HepG2 (cell line): ENCODE results near the gene MLXIPL. TPM values are rescaled to one million over a fixed set of nuclear protein-coding genes. Genes with fewer than 3 reads are reported as not detected.
A peak's percentile ranks its signal among the peaks of the same experiment; 100 is the strongest.

ENCODE experiments used
- ATAC-seq: fragments of 200-7000 bp; cut with Tn5 transposase; 3 replicates; pipeline ENCODE4 v1.9.1; 2020; ENCODE audit warnings: mild to moderate bottlenecking, moderate library complexity
- BruUV-seq: library from RNA; stranded (reverse); fragments of 400-500 nt; replicated peaks from 2 replicates; lab custom pipeline; 2021; lab: Mats Ljungman, UMichigan
- CTCF ChIA-PET: fragments of 300-600 bp; formaldehyde crosslinking; extraction: SDS; loops from one replicate; lab custom pipeline; 2021; ENCODE audit warnings: low total read pairs, inconsistent platforms, low intra/inter-chr PET ratio; lab: Yijun Ruan, JAX
- POLR2A ChIA-PET: fragments of 350-600 bp; sonication (Branson Sonifier 250); formaldehyde crosslinking; loops from one replicate; lab custom pipeline; 2020; ENCODE audit warnings: antibody characterized with exemption, inconsistent platforms; lab: Yijun Ruan, JAX
- DNase-seq: peaks from one replicate; pipeline ENCODE4 v3.0.0-alpha.2; 2015; ENCODE audit warnings: low spot score
- FAIRE-seq: peaks from 3 replicates; lab custom pipeline; 2011; peaks lifted over from hg19 to GRCh38; lab: Jason Lieb, UNC
- H2AFZ ChIP-seq: one replicate; pipeline ENCODE4 v1.6.1; 2011; ENCODE audit warnings: low read length, inconsistent platforms
- H3K27ac ChIP-seq: fragments of 300-600 bp; 3 replicates; pipeline ENCODE4 v1.8.0; 2011; ENCODE audit warnings: mixed run types, mild to moderate bottlenecking, mixed read lengths, low read length, inconsistent platforms; ENCODE audit not compliant: insufficient read depth; ENCODE audit errors: extremely low read length
- H3K27me3 ChIP-seq, 2 experiments: fragments of 200-600 bp in 1 of 2; 2 replicates in 1 of 2; 3 replicates in 1 of 2; pipeline versions ENCODE4 v1.6.0 to v1.8.0; 2011; ENCODE audit warnings: low read length in 2 of 2, mild to moderate bottlenecking in 2 of 2, moderate library complexity in 2 of 2, inconsistent platforms in 1 of 2; ENCODE audit not compliant: insufficient read depth in 2 of 2, control insufficient read depth in 1 of 2
- H3K36me3 ChIP-seq, 2 experiments: fragments of 200-600 bp in 1 of 2; replicated peaks in 1 of 2; 2 replicates in 1 of 2; 3 replicates in 1 of 2; pipeline versions ENCODE4 v1.5.1 to v1.8.0; 2011; ENCODE audit warnings: low read length in 2 of 2, inconsistent platforms in 1 of 2; ENCODE audit not compliant: insufficient read depth in 2 of 2, control insufficient read depth in 1 of 2
- H3K4me1 ChIP-seq: 2 replicates; pipeline ENCODE4 v1.5.1; 2012; ENCODE audit warnings: low read length, inconsistent platforms; ENCODE audit not compliant: insufficient read depth
- H3K4me2 ChIP-seq: 2 replicates; pipeline ENCODE4 v1.6.0; 2011; ENCODE audit warnings: low read depth, low read length, inconsistent platforms
- H3K4me3 ChIP-seq, 3 experiments: fragments of 200-600 bp in 1 of 3; sonication (generic), shearing (Covaris generic) in 1 of 3; replicated peaks in 1 of 3; 2 replicates each; pipeline ENCODE4 v1.5.1; 2011 to 2016; ENCODE audit warnings: low read length in 3 of 3, inconsistent platforms in 2 of 3, low read depth in 2 of 3, mild to moderate bottlenecking in 2 of 3, control low read depth in 1 of 3, mixed read lengths in 1 of 3; ENCODE audit not compliant: insufficient read depth in 1 of 3
- H3K79me2 ChIP-seq: one replicate; pipeline ENCODE4 v1.6.1; 2011; ENCODE audit warnings: low read length, inconsistent platforms; ENCODE audit not compliant: insufficient read depth
- H3K9ac ChIP-seq: 2 replicates; pipeline ENCODE4 v1.6.0; 2011; ENCODE audit warnings: mild to moderate bottlenecking, low read depth, low read length, inconsistent platforms; ENCODE audit not compliant: insufficient read depth
- H3K9me3 ChIP-seq: 2 replicates; pipeline ENCODE4 v1.5.1; 2012; ENCODE audit warnings: mild to moderate bottlenecking, low read length
- H4K20me1 ChIP-seq: 2 replicates; pipeline ENCODE4 v1.6.0; 2011; ENCODE audit warnings: inconsistent platforms, mild to moderate bottlenecking, low read length, moderate library complexity; ENCODE audit not compliant: insufficient read depth
- ARID2 ChIP-seq: sonication (generic); formaldehyde crosslinking; IDR thresholded peaks from 2 replicates; pipeline ENCODE4 v1.8.1; 2022; ENCODE audit warnings: mild to moderate bottlenecking, missing genetic modification reagents, borderline replicate concordance
- HNF4A ChIP-seq: sonication (generic); formaldehyde crosslinking; IDR thresholded peaks from 2 replicates; pipeline ENCODE4 v1.4.0; 2020; ENCODE audit warnings: missing genetic modification reagents
- HNF4G ChIP-seq, 2 experiments: sonication (generic) in 1 of 2; formaldehyde crosslinking in 1 of 2; IDR thresholded peaks; 2 replicates each; pipeline versions ENCODE4 v1.4.0 to v1.6.1; 2011 to 2020; ENCODE audit warnings: borderline replicate concordance in 2 of 2, low read depth in 2 of 2, mild to moderate bottlenecking in 2 of 2, low read length in 1 of 2, missing genetic modification reagents in 1 of 2, moderate library complexity in 1 of 2
- TBX2 ChIP-seq: sonication (generic); formaldehyde crosslinking; IDR thresholded peaks from 2 replicates; pipeline ENCODE4 v1.5.0; 2020; ENCODE audit warnings: missing genetic modification reagents, mild to moderate bottlenecking, borderline replicate concordance
- ZNF619 ChIP-seq: sonication (generic); formaldehyde crosslinking; IDR thresholded peaks from 2 replicates; pipeline ENCODE4 v1.4.0; 2020; ENCODE audit warnings: mild to moderate bottlenecking, missing genetic modification reagents
- WGBS: methylation state at CpG from one replicate; pipeline ENCODE4 v1.1.6; 2017; ENCODE audit warnings: low lambda C conversion rate; 5-methylcytosine and 5-hydroxymethylcytosine counted together
- in situ Hi-C: cut with HindIII; loops from 2 replicates; pipeline ENCODE4 v1.10.0; 2017; ENCODE audit warnings: low pct_unique_long_range_greater_than_20kb; ENCODE audit not compliant: extremely low pct_ligation_motif_present
- intact Hi-C: fragments of 100-400 bp; cut with micrococcal nuclease; formaldehyde crosslinking; loops from one replicate; pipeline ENCODE4 v1.10.0; 2022; ENCODE audit not compliant: unreplicated experiment
- polyA plus RNA-seq, 8 experiments: library from polyadenylated mRNA; depleted of rRNA in 3 of 8; stranded (reverse) in 7 of 8; unstranded in 1 of 8; fragments of >200 nt; fragmentation: Illumina TruSeq in 4 of 8; extraction: Trizol in 4 of 8; gene quantifications; 2 replicates each; pipeline versions ENCODE4 v1.2.1 to v1.2.3, GENCODE V29; 2011 to 2016; ENCODE audit warnings: low read depth in 4 of 8, missing spikeins in 1 of 8, mixed read lengths in 1 of 8; ENCODE audit not compliant: insufficient read depth in 1 of 8
- total RNA-seq, 5 experiments: library from RNA; depleted of rRNA; stranded (reverse); fragments of >200 nt; fragmentation: Illumina TruSeq; extraction: Trizol; gene quantifications; 2 replicates each; pipeline ENCODE4 v1.2.3, GENCODE V29; 2016; ENCODE audit warnings: low read depth in 1 of 5
- TF ChIP-seq, protein P1 (sequence below): sonication (generic); formaldehyde crosslinking; IDR thresholded peaks from 2 replicates; pipeline ENCODE4 v1.8.0; 2023; ENCODE audit warnings: mild to moderate bottlenecking, missing genetic modification reagents

Gene MLXIPL
- total and polyA plus RNA-seq, 2 of the 13 experiments (the other 11 are each of a cell fraction or from before 2014, with no cell fraction given), result 51.6 to 60.1 TPM

DNA sequence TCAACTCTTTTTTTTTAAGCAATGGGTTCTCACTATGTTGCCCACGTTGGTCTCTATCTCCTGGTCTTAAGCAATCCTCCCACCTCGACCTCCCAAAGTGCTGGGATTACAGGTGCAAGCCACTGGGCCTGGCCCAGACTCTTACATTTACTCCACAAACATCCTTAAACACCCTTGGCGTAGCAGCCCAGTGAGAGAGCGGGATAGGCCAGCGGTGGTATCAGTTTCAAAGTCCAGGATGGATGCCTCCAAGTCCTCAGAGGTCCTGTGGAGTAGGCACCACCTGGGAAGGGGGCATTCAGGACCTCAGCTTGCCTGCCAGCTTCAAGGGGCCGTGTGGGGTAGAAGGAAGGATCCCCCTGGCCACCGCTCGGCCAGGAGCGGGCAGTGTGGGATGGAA is 25.3 kb upstream of the MLXIPL start:
- TF ChIP-seq HNF4A (CRISPR knock-in tag) (peak; percentile 23; the same call in 1 of the 2 replicates), ARID2 (no peak), ZNF619 (CRISPR knock-in tag) (no peak), TBX2 (CRISPR knock-in tag) (0 out of 2 replicates have a peak, but pooled peaks have one; percentile 17), HNF4G (IDR thresholded peaks at IDR 0.05; ENCODE audit: borderline replicate concordance, low read depth, low read length) (peak; percentile 32; the same call in 1 of the 2 replicates), HNF4G (CRISPR knock-in tag; IDR thresholded peaks at IDR 0.05; ENCODE audit: borderline replicate concordance, low read depth) (no peak)
- TF ChIP-seq, protein P1, sequence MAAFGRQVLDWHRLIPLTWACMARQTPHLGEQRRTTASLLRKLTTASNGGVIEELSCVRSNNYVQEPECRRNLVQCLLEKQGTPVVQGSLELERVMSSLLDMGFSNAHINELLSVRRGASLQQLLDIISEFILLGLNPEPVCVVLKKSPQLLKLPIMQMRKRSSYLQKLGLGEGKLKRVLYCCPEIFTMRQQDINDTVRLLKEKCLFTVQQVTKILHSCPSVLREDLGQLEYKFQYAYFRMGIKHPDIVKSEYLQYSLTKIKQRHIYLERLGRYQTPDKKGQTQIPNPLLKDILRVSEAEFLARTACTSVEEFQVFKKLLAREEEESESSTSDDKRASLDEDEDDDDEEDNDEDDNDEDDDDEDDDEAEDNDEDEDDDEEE (CRISPR knock-in tag), result no peak
- no peaks in the 10 kb centered on the region for H3K36me3 ChIP-seq
- no peak for FAIRE-seq
- no peak overlapping the region for H2AFZ ChIP-seq
- H3K27ac ChIP-seq, result no peak overlapping the region
- ATAC-seq, result peak; percentile 8; the same call in 2 of the 3 replicates
- peaks cover 82% of the 10 kb centered on the region for H3K4me1 ChIP-seq
- H3K9ac ChIP-seq, result no peak overlapping the region
- no peaks in the 10 kb centered on the region for H3K79me2 ChIP-seq
- CTCF ChIA-PET, result no interaction called here
- intact Hi-C loops (no loop called here), in situ Hi-C loops (no loop called here)
- BruUV-seq, result no TSS peak
- POLR2A ChIA-PET, result interaction anchor here (1.3 kb wide), 1 partner anchor 25 kb away, joined by 3 read pairs; the partner anchor contains the start of gene MLXIPL
- peak overlapping the region; percentile 61; the same call in 1 of the 2 replicates for H3K4me2 ChIP-seq
- H3K4me3 ChIP-seq, result peak overlapping the region in 1 of 3 experiments; percentile 50; a peak in 1 of 6 replicates
- no peak for DNase-seq
- 14% methylated on average over 9 of the region's 9 CpGs for WGBS
- H4K20me1 ChIP-seq, result no peaks in the 10 kb centered on the region
- peaks cover 3 to 12% of the 10 kb centered on the region in 2 experiments; a peak in 3 of 5 replicates for H3K27me3 ChIP-seq
- no peaks in the 10 kb centered on the region for H3K9me3 ChIP-seq
